ENCODE measurements around the gene FGA. TPM values are rescaled to one million over a fixed set of nuclear protein-coding genes. Genes with fewer than 3 reads are reported as not detected.
A peak's percentile ranks its signal among the peaks of the same experiment; 100 is the strongest.

Gene FGA
- total RNA-seq, 1 donor from 2014 or later = 13.5 TPM

DNA sequence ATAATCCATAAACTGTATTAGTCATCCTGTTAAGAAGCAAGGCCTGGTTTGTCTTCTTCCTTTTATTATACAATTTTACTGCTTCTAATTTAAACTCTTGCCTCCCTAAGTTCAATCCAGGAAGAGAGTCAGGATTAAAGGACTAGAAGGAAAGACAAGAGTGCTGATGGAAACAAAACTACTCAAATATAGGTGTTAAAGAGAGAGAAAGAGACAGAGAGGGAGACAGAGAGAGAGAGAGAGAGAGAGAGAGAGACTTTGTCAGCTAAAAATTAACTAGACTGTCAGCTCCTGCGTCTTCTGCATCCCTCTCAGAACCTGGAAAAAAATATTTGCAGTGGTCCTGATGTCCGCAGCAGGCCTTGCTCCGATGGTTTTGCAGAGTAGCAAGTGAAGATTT lies 35.4 kb upstream of the FGA start:
- no peaks in the 10 kb centered on the region for H3K9me3 Mint-ChIP-seq (ENCODE audit: low read depth)
- H3K4me1 Mint-ChIP-seq (ENCODE audit: low read depth) = peaks cover 16% of the 10 kb centered on the region
- no peak for DNase-seq (ENCODE audit: low spot score, unreplicated experiment)
- H3K27me3 Mint-ChIP-seq = peaks cover 28% of the 10 kb centered on the region
- H3K4me3 Mint-ChIP-seq (ENCODE audit: low read depth) = peak overlapping the region; percentile 17
- TF ChIP-seq, protein P1, sequence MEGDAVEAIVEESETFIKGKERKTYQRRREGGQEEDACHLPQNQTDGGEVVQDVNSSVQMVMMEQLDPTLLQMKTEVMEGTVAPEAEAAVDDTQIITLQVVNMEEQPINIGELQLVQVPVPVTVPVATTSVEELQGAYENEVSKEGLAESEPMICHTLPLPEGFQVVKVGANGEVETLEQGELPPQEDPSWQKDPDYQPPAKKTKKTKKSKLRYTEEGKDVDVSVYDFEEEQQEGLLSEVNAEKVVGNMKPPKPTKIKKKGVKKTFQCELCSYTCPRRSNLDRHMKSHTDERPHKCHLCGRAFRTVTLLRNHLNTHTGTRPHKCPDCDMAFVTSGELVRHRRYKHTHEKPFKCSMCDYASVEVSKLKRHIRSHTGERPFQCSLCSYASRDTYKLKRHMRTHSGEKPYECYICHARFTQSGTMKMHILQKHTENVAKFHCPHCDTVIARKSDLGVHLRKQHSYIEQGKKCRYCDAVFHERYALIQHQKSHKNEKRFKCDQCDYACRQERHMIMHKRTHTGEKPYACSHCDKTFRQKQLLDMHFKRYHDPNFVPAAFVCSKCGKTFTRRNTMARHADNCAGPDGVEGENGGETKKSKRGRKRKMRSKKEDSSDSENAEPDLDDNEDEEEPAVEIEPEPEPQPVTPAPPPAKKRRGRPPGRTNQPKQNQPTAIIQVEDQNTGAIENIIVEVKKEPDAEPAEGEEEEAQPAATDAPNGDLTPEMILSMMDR (IDR thresholded peaks at IDR 0.05; ENCODE audit: unreplicated experiment) = no peak
- H3K36me3 Mint-ChIP-seq (ENCODE audit: insufficient read depth) = no peaks in the 10 kb centered on the region
- no peak overlapping the region for H3K27ac Mint-ChIP-seq

DNA sequence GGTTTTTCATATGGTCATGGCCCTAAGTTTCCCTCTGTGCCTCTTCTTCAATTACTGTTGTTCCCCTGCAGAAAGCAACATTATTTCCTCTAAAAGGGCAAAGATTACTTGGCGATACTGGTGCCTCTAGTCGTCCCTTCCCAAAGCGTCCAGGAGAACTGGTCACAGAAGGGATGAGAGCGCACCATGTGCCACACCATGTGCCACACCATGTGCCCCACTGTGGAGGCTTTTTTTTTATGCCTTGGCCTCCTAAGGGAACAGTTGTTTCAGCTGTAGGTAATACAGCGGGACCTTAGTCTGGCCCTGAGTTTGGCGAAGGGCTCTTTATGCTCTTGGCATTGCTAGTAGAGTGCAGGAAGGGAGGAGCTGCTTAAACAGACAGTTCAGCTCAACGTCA lies 33.5 kb upstream of the FGA start:
- TF ChIP-seq, protein P1 (IDR thresholded peaks at IDR 0.05; ENCODE audit: unreplicated experiment) = no peak
- no peak overlapping the region for H3K4me3 Mint-ChIP-seq (ENCODE audit: low read depth)

DNA sequence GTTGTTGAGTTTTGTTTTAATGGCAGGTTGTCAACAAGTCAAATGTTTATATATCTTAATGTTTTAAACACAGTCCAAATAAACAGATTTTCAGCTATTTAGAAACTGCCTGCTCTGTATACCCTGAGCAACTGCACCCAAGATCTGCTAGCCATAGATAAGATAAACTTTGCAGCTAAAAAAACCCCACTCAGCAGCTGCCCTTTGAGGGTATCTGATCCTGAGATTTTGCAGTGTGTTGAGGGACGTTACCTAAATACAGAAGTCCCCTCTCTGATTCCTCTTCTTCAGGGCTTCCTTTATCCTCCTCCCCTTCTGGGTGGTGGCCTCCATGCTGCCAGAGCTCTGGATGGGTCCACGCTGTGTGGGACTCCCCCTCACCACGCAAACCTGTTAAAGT lies 32.9 kb upstream of the FGA start:
- TF ChIP-seq, protein P1 (IDR thresholded peaks at IDR 0.05; ENCODE audit: unreplicated experiment) = no peak
- H3K9me3 Mint-ChIP-seq (ENCODE audit: low read depth) = no peaks in the 10 kb centered on the region
- no peak overlapping the region for H3K27ac Mint-ChIP-seq
- no peak overlapping the region for H3K4me3 Mint-ChIP-seq (ENCODE audit: low read depth)
- no peaks in the 10 kb centered on the region for H3K36me3 Mint-ChIP-seq (ENCODE audit: insufficient read depth)
- DNase-seq (ENCODE audit: low spot score, unreplicated experiment) = no peak
- peaks cover 21% of the 10 kb centered on the region for H3K27me3 Mint-ChIP-seq
- H3K4me1 Mint-ChIP-seq (ENCODE audit: low read depth) = peaks cover 25% of the 10 kb centered on the region

More for the DNA sequence above, 33.5 kb upstream of the FGA start:
- peaks cover 21% of the 10 kb centered on the region for H3K27me3 Mint-ChIP-seq
- H3K36me3 Mint-ChIP-seq (ENCODE audit: insufficient read depth) = no peaks in the 10 kb centered on the region
- H3K9me3 Mint-ChIP-seq (ENCODE audit: low read depth) = no peaks in the 10 kb centered on the region
- no peak for DNase-seq (ENCODE audit: low spot score, unreplicated experiment)
- H3K27ac Mint-ChIP-seq = no peak overlapping the region
- peaks cover 21% of the 10 kb centered on the region for H3K4me1 Mint-ChIP-seq (ENCODE audit: low read depth)

DNA sequence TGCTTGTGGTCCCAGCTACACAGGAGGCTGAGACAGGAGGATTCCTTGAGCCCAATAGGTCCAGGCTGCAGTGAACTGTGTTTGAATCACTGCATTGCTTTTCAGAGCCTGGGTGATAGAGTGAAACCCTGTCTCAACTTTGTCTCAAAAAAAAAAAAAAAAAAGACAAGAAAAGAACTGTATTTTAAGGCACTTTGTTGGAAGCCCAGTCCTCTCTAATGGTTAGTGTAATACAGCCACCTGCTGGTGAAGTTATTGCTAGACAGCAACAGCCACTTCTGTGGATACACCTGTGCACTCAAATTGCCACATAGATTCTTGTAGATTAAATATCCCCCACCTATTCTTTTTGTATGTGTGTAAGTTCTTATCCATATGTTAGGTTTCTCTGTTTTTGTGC lies 32.1 kb upstream of the FGA start:
- Mint-ChIP-seq H3K9me3 (ENCODE audit: low read depth) (no peaks in the 10 kb centered on the region), H3K27me3 (peaks cover 21% of the 10 kb centered on the region), H3K36me3 (ENCODE audit: insufficient read depth) (no peaks in the 10 kb centered on the region), H3K27ac (no peak overlapping the region), H3K4me3 (ENCODE audit: low read depth) (no peak overlapping the region), H3K4me1 (ENCODE audit: low read depth) (peaks cover 32% of the 10 kb centered on the region)
- DNase-seq (ENCODE audit: low spot score, unreplicated experiment) = peak; percentile 22
- TF ChIP-seq, protein P1 (IDR thresholded peaks at IDR 0.05; ENCODE audit: unreplicated experiment) = peak; percentile 80

DNA sequence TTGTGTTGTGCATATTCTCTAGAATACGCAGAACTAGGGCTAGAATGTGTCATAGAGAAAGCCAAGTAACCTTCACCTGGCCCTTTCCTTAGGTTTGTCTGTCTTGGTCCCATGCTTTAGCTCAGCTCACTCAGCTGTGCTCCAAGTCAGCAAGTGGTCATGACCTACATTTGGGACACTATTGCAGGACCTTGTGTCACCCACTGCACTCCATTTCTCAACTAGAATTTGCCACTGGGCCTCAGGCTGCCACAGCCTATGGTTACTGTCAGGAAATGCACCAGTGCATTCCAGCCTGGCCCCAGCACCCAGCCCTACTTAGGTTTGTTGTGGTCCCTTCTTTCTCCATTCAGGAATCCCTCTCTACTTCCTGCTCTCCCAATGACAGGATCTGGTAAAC lies 29.6 kb upstream of the FGA start:
- no peaks in the 10 kb centered on the region for H3K9me3 Mint-ChIP-seq (ENCODE audit: low read depth)
- no peak overlapping the region for H3K27ac Mint-ChIP-seq
- TF ChIP-seq, protein P1 (IDR thresholded peaks at IDR 0.05; ENCODE audit: unreplicated experiment) = no peak
- peaks cover 36% of the 10 kb centered on the region for H3K4me1 Mint-ChIP-seq (ENCODE audit: low read depth)
- DNase-seq (ENCODE audit: low spot score, unreplicated experiment) = no peak
- no peaks in the 10 kb centered on the region for H3K36me3 Mint-ChIP-seq (ENCODE audit: insufficient read depth)
- H3K4me3 Mint-ChIP-seq (ENCODE audit: low read depth) = no peak overlapping the region
- H3K27me3 Mint-ChIP-seq = peaks cover 12% of the 10 kb centered on the region

All from progenitor cell of endocrine pancreas (in vitro differentiated cells).